Activated CD4-positive, alpha-beta T cell treated with anti-CD3 and anti-CD28 coated beads, Interleukin-10, Interleukin-2, amounts not matched to agents 100 ng/mL and 50 ng/mL, durations not matched to agents 16 hours and 8 hours (primary cell): Measurements from ENCODE around the gene ATIC.
"Not testable (repeated sequence)": the region's sequence is repeated elsewhere in the genome, so short reads cannot be mapped to it uniquely, and the experiment has no call there.

Source experiments
- DNase-seq: peaks from one replicate; pipeline ENCODE4 v3.0.0-alpha.2; 2020

ATIC gene

DNA sequence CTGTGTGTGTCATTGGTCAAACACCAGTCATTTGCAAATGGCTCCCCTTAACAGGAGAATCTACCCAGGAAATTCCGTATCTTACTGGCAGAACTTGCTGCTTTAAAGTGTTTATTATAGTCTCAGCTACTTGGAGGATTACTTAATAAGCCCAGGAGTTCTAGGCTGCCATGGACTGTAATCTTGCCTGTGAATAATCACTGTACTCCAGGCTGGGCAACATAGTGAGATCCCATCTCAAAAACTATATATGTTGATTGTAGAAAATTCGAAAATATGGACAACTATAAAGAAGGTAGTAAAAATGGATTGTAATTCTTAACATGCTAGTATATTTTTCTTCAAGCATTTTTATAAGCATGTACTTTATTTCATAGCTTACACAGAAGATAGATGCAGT lies 4.5 kb downstream of the ATIC start:
- no peak for DNase-seq

DNA sequence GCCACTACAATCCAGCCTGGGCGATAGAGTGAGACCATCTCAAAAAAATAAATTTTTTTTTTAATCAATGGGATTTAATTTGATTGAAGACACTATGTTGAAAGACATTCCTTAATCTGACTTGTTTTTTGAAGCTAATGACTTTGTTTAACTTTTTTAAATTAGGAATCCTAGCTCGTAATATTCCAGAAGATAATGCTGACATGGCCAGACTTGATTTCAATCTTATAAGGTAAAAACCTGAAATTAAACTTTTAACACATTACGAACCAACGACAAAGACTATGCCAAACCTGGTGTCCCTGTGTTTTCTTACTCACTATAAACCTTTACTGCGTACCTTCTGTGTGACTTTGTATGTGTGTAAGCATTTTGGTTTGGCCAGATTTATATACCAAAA lies 7.6 kb downstream of the ATIC start:
- DNase-seq = no peak

DNA sequence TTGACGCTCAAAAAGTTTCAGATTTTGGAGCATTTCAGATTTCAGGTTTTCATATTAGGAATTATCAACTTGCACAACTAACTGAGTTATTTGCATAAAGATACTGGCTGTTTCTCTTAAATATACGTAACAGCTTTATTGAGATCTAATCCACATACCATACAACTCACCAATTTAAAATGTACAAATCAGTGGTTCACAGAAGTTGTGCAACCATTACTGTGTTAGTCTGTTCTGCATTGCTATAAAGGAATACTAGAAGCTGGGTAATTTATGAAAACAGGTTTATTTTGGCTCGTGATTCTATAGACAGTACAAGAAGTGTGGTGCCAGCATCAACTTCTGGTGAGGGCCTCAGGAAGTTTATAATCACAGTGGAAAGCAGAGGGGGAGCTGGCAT lies 8.2 kb downstream of the ATIC start:
- no peak for DNase-seq

DNA sequence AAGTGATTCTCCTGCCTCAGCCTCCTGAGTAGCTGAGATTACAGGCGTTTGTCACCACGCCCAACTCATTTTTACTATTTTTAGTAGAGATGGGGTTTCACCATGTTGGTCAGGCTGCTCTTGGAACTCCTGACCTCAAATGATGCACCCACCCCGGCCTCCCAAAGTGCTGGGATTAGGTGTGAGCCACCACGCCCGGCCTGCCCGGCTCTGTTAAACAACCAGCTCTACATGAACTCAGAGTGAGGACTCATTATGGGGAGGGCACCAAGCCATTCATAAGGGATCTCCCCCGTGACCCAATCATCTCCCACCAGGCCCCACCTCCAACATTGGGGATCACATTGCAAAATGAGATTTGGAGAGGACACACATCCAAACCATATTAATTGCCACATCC lies 8.8 kb downstream of the ATIC start:
- DNase-seq = no peak

DNA sequence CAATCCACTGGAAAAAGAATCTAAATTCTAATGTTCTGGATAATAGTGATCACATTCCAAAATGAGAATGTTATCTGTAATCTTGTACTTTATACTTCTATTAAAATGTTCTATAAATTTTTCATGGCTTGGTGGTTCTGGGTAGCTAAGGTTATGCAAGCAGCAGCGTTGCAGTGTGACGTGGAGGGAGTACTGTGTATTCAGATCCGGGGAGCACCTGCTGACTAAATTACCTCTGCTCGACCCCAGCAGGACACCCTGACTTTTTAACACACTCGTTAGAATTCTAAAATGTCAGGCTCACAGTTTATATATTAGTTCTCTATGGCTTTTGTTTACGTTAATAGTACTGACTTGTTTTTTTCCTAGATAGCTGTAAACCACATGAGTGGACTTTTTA lies 13.0 kb downstream of the ATIC start:
- DNase-seq = no peak

DNA sequence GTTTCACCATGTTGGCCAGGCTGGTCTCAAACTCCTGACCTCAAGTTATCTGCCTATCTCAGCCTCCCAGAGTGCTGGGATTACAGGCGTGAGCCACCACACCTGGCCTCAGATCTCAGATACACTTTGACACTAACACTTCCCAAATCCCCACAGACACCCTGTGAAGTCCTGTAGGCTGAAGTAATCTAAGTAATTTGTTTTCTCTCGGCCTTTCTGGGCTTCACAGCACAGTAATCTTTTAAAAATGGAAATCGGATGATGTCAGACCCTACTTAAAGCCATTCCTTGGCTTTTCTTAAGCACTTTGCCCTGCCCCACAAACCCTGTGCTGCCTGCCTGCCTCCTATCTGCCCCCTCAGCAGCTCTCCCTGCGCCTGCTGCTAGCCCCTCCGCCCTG lies 16.2 kb downstream of the ATIC start:
- no peak for DNase-seq

DNA sequence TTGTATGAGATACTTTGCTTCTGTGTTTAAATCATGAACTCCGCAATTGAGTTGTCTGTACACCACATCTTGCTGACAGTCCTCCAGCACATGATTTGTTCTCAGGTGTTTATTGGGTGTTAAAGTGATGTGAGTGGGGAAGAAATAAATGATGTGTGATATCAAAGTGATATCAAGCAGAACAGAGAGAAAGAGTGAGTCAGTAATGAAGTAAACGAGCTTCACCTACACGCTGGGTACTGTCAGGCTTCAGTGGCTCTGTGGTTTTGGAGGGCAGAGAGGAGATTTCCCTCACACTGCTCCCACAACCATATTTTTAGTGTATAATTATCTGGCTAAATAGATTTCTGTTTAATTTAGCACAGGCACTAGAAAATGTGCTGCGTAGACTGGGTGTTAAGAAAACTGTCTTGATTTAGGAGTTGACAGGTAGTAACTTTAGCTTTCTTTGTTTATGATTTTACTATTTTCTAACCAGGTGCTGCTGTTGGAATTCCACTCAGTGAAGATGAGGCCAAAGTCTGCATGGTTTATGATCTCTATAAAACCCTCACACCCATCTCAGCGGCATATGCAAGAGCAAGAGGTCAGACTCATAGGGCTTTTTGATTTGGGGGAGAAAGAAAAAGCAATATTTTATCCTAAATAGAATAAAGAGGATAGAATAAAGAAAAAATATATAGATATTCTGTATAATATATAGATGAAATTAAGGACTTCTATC lies 21.2 kb downstream of the ATIC start:
- no peak for DNase-seq

DNA sequence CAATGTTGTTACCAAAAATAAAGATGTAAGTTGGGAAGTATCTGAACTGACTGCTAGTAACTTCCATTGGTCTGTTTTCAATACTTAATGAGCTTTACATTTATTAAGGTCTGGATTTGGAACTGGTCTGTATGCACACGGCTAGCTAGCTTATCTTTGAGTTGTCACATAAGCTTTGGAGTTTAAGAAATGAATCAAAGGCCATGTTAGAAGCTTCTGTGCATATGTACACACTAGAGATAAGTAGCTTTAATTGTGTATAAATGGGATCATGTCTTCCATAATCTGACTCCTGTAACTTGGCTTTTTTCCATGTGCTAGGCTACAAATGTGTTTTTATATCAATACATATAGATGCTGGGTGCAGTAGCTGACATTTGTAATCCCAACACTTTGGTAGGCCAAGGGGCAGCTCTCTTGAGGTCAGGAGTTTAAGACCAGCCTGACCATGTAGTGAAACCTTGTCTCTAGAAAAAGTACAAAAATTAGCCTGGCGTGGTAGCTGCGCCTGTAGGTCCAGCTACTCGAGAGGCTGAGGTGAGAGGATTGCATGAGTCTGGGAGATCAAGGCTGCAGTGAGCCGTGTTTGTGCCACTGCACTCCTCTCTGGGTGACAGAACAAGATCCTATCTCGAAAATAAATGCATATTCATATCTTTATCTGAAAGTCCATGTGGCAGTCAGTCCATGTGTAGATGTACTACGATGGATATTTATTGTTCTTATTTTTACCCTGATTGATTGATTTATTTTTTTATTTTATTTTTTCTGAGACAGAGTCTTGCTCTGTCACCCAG lies 27.2 kb downstream of the ATIC start:
- no peak for DNase-seq

DNA sequence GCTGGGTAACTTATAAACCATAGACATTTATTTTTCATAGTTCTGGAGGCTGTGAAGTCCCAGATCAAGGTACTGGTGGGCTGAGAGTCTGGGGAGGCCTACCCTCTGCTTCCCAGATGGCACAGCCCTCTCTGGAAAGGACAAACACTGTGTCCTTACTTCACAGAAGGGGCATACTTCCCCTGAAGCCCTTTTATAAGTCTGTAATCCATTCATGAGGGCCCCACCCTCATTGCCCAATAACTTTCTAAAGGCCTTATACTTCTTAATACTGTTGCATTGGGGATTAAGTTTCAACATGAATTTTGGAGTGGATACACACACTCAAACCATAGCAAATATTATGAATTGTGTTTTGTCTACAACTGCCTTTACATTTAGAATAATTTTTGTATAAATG lies 36.0 kb downstream of the ATIC start:
- DNase-seq = no peak

DNA sequence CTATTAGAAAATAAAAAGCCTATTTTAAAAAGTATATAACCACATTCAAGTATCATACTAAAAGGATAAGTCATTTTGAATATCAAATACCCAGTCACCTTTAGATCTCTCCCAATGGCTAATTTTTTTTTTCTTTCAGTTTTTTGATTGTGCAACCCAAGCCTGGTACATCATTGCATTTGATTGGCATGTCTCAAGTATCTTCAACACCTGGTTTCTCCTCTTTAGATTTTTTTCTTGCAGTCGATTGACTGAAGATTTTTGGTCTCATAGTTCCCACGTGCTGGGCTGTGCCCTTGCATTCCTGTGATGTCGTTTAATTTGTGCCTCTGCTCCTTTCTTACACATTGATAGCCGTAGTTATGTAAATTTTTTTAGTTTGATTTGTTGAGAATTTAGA lies 40.7 kb downstream of the ATIC start:
- no peak for DNase-seq

DNA sequence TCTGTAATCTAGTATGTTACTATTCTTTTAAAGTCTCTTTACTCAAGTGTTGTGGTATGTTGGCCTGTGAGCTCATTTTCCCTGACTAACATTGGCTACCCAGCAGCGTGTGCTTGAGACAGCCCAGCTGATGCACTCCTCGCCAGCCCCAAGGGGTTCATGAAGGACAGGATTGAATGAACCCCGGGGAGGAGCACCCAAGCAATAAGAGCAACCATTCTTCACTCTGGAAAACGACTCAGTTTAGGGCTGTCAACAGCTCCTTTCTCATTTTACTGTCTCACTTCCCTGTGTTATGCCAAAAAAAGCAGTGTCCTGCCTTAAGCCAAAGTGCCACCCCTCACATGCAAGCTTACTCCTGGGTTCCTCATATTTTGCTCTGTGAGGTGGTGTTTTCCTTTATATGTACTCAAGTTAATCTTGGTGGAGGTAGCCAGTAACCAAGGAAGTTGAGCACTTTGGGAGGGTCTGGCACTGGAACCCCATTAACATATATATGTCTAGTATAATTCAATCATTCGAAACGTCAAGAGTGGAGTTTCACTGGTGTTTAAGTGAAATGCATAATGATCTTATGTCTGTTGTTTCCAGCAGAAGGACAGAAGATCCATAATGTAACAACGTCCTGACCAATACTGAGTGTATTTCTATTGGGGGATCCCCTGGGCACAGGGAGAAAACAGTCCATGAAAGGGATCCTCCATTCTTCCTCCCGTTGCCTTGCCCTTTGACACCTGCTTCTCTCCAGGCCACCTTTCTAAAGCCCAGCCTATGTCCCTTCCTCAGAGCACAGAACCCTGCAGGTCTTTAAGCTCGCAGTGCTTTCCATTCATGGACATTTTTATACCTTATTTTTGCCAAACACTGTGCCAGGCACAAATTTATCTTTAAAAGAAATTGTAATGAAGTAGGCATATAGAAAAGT lies 43.2 kb downstream of the ATIC start:
- no peak for DNase-seq

DNA sequence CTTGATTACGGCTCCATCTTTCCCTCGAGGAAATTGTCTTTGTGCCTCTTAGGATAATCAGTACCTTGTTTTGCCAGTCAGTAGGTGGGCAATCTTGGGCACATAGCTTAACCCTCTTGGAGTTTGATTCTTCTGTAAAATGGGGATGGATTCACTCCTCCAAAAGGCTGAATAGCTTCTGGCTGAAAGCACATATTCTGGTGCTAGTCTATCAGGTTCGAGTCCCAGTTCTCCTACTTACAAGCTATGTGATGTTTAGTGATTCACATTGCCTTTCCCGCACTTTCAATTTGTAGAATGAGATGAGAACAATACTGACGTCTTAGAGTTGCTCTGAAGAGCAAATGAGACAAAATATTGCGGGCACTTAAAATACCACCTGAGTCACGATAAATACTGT lies 43.9 kb downstream of the ATIC start:
- no peak for DNase-seq

DNA sequence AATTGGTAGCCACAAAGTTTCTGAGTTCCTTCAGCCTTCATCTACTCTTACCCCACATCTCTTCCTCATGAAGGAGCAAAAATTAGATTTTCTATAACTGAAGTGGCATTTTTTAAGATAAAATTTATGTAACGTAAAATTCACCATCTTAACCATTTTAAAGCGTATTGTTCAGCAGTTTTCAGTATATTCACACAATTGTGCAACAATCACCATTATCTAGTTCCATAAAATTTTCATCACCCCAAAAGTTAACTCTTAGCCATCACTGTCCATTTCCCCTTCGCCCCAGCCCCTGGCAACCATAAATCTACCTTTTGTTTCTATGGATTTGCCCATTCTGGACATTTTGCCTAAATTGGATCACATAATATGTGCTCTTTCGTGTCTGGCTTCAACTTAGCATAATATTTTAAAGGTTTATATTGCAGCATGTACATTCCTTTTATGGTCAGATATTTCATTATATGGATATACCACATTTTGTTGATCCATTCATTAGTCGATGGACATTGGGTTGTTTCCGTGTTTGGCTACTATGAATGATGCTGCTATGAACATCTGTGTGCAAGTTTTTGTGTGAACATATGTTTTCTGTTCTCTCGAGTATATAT lies 44.6 kb downstream of the ATIC start:
- no peak for DNase-seq

DNA sequence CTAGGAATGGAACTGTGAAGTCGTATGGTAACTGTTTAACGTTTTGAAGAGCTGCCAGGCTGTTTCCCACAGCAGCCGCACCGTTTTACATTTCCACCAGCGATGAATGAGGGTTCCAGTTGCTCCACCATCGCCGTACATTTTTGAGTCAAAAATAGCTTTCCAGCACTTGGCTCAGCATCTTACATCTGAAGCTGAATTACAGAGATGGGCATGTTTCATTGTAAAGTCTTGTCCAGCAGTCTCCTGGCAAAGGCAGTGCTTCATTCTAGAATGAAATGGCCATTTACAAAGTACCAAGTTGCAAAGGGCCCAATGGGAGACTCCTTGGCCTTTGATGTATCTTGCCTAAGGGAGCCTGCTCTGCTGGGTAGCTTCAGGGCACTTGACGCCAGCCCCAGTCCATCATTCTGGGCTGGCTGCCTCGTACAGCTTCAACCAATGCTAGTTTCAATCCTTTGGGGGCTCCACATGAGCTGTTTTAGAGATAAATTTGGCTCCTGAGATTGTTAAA lies 45.1 kb downstream of the ATIC start:
- no peak for DNase-seq

DNA sequence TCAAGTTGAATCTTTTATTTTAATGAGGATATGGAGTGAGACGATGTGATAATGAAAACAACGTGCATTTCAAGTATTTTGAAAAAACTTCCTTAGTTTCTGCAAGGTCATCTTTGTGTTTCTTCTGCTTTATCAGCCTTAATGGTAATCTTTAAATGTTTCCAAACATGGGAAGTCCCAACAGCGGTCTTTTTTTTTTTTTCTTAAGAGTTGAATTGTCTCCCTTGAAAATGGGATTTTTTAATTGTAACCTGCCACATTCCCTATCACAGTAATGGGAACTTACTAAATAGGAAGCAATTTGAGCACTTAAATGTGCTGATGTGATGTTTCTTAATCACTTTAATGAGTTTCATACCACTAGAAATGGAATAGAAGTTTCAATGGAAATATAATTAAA lies 45.8 kb downstream of the ATIC start:
- no peak for DNase-seq

DNA sequence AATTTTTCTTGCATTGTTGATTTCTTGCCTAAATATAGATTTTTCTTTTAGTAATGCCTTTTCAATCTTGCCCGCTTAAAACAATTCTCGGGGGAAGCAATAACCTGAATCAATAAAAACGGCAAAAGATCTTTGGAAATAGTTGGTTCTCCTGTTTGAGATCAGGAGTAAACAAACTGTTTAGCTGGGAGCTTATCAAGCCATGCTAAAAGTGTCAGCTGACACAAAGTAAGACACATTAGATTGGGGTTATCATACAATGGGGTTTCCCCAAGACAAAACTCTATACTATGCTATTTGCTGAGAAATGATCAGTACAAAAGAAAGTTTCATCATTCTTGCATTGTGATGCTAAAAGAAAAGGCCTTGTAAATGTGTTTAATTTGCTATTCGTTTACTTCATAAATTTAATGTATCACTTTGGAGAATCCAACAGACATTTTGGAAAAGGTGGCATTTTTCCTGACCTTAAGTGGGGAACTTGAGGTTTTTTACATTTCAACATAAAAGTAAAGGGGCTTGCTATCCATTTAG lies 46.5 kb downstream of the ATIC start:
- no peak for DNase-seq

DNA sequence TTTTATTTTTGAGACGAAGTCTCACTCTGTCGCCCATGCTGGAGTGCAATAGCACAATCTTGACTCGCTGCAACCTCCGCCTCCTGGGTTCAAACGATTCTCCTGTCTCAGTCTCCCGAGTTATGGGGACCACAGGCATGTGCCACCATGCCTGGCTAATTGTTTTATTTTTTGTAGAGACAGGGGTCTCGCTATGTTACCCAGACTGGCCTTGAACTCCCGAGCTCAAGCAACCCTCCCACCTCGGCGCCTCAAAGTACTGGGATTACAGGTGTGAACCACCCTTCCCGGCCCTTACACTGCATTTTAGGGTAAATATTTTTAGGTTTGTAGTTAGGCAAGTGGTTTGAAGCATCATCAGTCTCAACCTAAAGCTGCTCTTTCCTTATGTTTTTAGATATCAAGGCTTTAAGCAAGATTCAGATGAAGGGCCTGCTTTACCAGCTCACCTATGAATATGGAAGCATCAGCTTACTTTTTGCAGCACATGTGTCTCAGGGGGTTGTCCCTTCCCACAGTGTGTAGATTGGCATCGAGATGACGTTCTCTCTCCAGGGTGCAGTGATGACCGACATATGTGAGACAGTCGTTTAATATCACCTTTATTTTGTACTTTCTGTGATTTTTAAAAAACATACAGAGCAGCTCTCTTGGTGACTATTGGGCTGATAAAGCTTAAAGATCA lies 47.2 kb downstream of the ATIC start:
- DNase-seq = no peak

DNA sequence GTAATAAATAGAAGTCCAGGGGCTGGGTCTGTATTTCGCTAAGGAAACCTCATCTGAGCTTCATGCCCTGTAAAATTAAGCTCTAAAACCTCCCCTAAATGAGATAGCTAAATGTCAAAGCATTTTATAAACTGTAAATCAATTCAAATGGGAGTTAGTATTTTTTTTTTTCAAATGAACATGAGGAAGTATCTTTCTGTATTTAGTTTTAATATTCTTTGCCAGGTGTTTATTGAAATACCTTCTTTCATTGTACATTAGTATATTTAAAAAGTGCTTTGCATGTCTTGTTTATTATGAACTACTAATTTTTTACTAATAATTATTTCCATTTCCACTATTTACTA lies 47.7 kb downstream of the ATIC start:
- no peak for DNase-seq

DNA sequence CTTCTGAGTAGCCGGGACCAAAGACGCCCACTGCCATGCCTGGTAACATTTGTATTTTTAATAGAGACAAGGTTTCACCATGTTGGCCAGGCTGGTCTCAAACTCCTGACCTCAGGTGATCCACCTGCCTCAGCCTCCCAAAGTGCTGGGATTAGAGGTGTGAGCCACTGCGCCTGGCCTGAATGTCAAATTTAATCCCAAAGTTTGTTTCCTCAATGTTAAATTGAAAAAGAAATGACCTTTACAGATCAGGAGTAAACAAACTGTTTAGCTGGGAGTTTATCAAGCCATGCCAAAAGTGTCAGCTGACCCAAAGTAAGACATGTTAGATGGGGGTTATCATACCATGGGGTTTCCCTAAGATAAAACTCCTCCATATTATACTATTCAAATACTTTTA lies 48.2 kb downstream of the ATIC start:
- not testable (repeated sequence) for DNase-seq

DNA sequence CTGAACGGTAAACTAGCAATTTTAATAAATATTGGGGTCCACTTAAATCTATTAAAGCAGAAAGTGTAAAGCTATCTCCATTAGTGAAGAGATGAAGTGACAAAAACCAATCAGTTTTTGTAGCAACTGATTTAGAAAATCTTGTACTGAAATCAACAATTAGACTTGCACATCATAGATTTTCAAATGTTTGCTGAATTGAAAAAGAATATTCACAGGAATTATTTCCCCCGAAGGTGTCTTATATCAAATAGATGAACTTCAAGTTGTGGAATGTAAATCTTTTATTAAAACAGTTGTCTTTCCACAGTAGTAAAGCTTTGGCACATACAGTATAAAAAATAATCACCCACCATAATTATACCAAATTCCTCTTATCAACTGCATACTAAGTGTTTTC lies 48.7 kb downstream of the ATIC start:
- DNase-seq = no peak

DNA sequence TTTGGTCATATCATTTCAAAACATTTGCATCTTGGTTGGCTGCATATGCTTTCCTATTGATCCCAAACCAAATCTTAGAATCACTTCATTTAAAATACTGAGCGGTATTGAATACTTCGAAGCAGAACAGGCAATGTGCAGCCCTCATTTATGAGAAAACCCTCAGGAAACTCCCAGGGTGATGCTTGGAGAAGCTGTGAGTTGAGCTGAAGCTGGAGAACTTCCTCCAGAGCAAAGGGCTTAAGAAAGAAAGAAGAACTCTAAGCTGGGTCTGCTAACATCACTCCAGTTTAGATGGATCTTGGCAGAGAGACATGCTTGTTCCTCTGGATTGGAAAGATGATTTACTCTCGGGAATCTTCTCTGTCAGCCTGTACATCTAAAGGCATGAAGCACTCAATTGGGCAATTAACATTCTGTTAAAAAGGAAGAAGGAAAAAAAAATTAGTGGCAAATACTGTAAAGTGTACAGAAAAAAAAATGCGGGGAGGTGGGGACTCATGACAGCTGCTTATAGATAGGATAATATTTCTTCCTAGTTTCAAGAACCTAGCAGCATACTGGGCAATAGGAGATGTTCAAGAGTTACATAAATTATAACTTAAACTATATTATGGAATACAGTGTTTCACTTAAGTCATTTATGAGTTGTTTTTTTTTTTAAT lies 49.5 kb downstream of the ATIC start:
- DNase-seq = no peak
